HG02870 (cell line): Measurements from ENCODE around the gene CD2BP2.
A peak's percentile ranks its signal among the peaks of the same experiment; 100 is the strongest.

Source experiments
- ATAC-seq: cut with Tn5 transposase; IDR thresholded peaks from one replicate; pipeline ENCODE4 v1.9.1; 2021; ENCODE audit warnings: mild to moderate bottlenecking, moderate library complexity; ENCODE audit not compliant: unreplicated experiment

Gene CD2BP2

GRCh38 chr16:30361180-30361579 lies 6.1 kb upstream of the CD2BP2 start:
- no peak for ATAC-seq

- ATAC-seq, result no peak
These were observed 4.7 kb upstream of the CD2BP2 start for GRCh38 chr16:30359871-30360170.

- ATAC-seq, result no peak
These were observed 4.1 kb upstream of the CD2BP2 start for GRCh38 chr16:30358990-30359870.

- no peak for ATAC-seq
These were observed 3.4 kb upstream of the CD2BP2 start for GRCh38 chr16:30358577-30358936.

- ATAC-seq, result no peak
These were observed 2.8 kb upstream of the CD2BP2 start for GRCh38 chr16:30357715-30358576.

GRCh38 chr16:30357085-30357714 lies 2.1 kb upstream of the CD2BP2 start:
- ATAC-seq, result no peak

GRCh38 chr16:30356401-30357084 lies 1.4 kb upstream of the CD2BP2 start:
- no peak for ATAC-seq

- ATAC-seq, result no peak
These were observed 823 bp upstream of the CD2BP2 start for GRCh38 chr16:30355954-30356308.

- ATAC-seq, result peak; percentile 10
These were observed 525 bp downstream of the CD2BP2 start for GRCh38 chr16:30354423-30355143.

- no peak for ATAC-seq
These were observed 1.5 kb downstream of the CD2BP2 start for GRCh38 chr16:30353438-30354129.

- ATAC-seq, result no peak
These were observed 2.4 kb downstream of the CD2BP2 start for GRCh38 chr16:30352488-30353401.

GRCh38 chr16:30351586-30352419 lies 3.3 kb downstream of the CD2BP2 start:
- no peak for ATAC-seq

- ATAC-seq, result no peak
These were observed 4.1 kb downstream of the CD2BP2 start for GRCh38 chr16:30351001-30351441.

GRCh38 chr16:30350134-30350871 lies 4.8 kb downstream of the CD2BP2 start:
- peak; percentile 41 for ATAC-seq

- no peak for ATAC-seq
These were observed 5.4 kb downstream of the CD2BP2 start for GRCh38 chr16:30349675-30350074.

- no peak for ATAC-seq
These were observed 6.2 kb downstream of the CD2BP2 start for GRCh38 chr16:30348929-30349328.

- no peak for ATAC-seq
These were observed 7.0 kb downstream of the CD2BP2 start for GRCh38 chr16:30348113-30348512.
